GM12878 (cell line): Measurements from ENCODE around the gene CDHR4. TPM values are rescaled to one million over a fixed set of nuclear protein-coding genes. Genes with fewer than 3 reads are reported as not detected.

ENCODE experiments used
- ATAC-seq: fragments of 200-7000 bp; cut with Tn5 transposase; 3 replicates; pipeline ENCODE4 v1.9.1; 2020; ENCODE audit warnings: mild to moderate bottlenecking, moderate library complexity
- BruUV-seq: library from RNA; stranded (reverse); fragments of 400-500 nt; replicated peaks from 2 replicates; lab custom pipeline; 2021; lab: Mats Ljungman, UMichigan
- CTCF ChIA-PET: fragments of 300-600 bp; sonication (Branson Sonifier 250); formaldehyde crosslinking; extraction: SDS; loops from one replicate; lab custom pipeline; 2021; ENCODE audit warnings: inconsistent platforms; lab: Yijun Ruan, JAX
- POLR2A ChIA-PET: fragments of 350-600 bp; formaldehyde crosslinking; extraction: SDS; loops from one replicate; lab custom pipeline; 2021; ENCODE audit warnings: inconsistent platforms; lab: Charles Lee
- RAD21 ChIA-PET: fragments of 300-600 bp; sonication (Branson Sonifier 250); formaldehyde crosslinking; loops from one replicate; lab custom pipeline; 2023; ENCODE audit warnings: antibody characterized with exemption; ENCODE audit not compliant: unreplicated experiment; lab: Charles Lee
- SMC1A ChIA-PET: fragments of 300-600 bp; sonication (Branson Sonifier 250); formaldehyde crosslinking; loops from one replicate; lab custom pipeline; 2023; ENCODE audit not compliant: unreplicated experiment, uncharacterized antibody; lab: Charles Lee
- DNase-seq: peaks from one replicate; pipeline ENCODE4 v3.0.0-alpha.2; 2011; ENCODE audit warnings: low read depth, low spot score
- FAIRE-seq: peaks from 3 replicates; lab custom pipeline; 2011; peaks lifted over from hg19 to GRCh38; lab: Jason Lieb, UNC
- H2AFZ ChIP-seq: 2 replicates; pipeline ENCODE4 v1.6.0; 2011; ENCODE audit warnings: low read depth, low read length, control low read depth; ENCODE audit not compliant: control insufficient read depth
- H3K27ac ChIP-seq: 2 replicates; pipeline ENCODE4 v1.5.1; 2011; ENCODE audit warnings: control low read depth; ENCODE audit not compliant: control insufficient read depth, insufficient read depth
- H3K27me3 ChIP-seq, 2 experiments: replicated peaks in 1 of 2; 2 replicates each; pipeline versions ENCODE4 v1.6.0 to v1.6.1; 2011; ENCODE audit warnings: low read length in 1 of 2; ENCODE audit not compliant: control insufficient read depth in 2 of 2, insufficient read depth in 2 of 2
- H3K36me3 ChIP-seq, 2 experiments: 2 replicates each; pipeline ENCODE4 v1.5.1; 2011; ENCODE audit warnings: low read length in 1 of 2; ENCODE audit not compliant: control insufficient read depth in 2 of 2, insufficient read depth in 2 of 2
- H3K4me1 ChIP-seq: 2 replicates; pipeline ENCODE4 v1.6.1; 2011; ENCODE audit warnings: mild to moderate bottlenecking, low read length, moderate library complexity, mixed read lengths; ENCODE audit not compliant: control insufficient read depth, insufficient read depth
- H3K4me2 ChIP-seq: 2 replicates; pipeline ENCODE4 v1.6.0; 2011; ENCODE audit warnings: control low read depth; ENCODE audit not compliant: control insufficient read depth, insufficient read depth
- H3K4me3 ChIP-seq: fragments of 200-600 bp; sonication (generic); 2 replicates; pipeline ENCODE4 v1.5.1; 2016
- H3K79me2 ChIP-seq: 2 replicates; pipeline ENCODE4 v1.6.0; 2011; ENCODE audit warnings: low read length; ENCODE audit not compliant: control insufficient read depth, insufficient read depth
- H3K9ac ChIP-seq: 2 replicates; pipeline ENCODE4 v1.8.0; 2011; ENCODE audit warnings: low read length, control low read depth, mixed read lengths; ENCODE audit not compliant: control insufficient read depth, insufficient read depth
- H3K9me3 ChIP-seq: replicated peaks from 3 replicates; pipeline ENCODE4 v1.5.1; 2011; ENCODE audit warnings: mild to moderate bottlenecking, low read length; ENCODE audit not compliant: control insufficient read depth, insufficient read depth
- H4K20me1 ChIP-seq: 2 replicates; pipeline ENCODE4 v1.6.0; 2011; ENCODE audit not compliant: control insufficient read depth, insufficient read depth
- CTCF ChIP-seq, 3 experiments: IDR thresholded peaks in 2 of 3; conservative IDR thresholded peaks in 1 of 3; 2 replicates each; pipeline ENCODE4 v1.5.1; 2011; ENCODE audit warnings: low read depth in 3 of 3, low read length in 3 of 3, mild to moderate bottlenecking in 3 of 3, control low read depth in 2 of 3, moderate library complexity in 2 of 3, inconsistent platforms in 1 of 3, mixed read lengths in 1 of 3; ENCODE audit not compliant: control insufficient read depth in 2 of 3, insufficient read depth in 1 of 3; ENCODE audit errors: extremely low read depth in 1 of 3
- EGR1 ChIP-seq, 2 experiments: IDR thresholded peaks; 1 replicate in 1 of 2; 2 replicates in 1 of 2; pipeline ENCODE4 v1.6.1; 2011 to 2012; ENCODE audit warnings: low read depth in 2 of 2, low read length in 2 of 2, borderline replicate concordance in 1 of 2, mild to moderate bottlenecking in 1 of 2, moderate library complexity in 1 of 2
- FOXM1 ChIP-seq: IDR thresholded peaks from 2 replicates; pipeline ENCODE4 v1.6.1; 2012; ENCODE audit warnings: low read depth, mild to moderate bottlenecking, inconsistent platforms, low read length, moderate library complexity
- KAT2A ChIP-seq: conservative IDR thresholded peaks from 2 replicates; pipeline ENCODE4 v1.6.1; 2011; ENCODE audit warnings: low read depth, low read length; ENCODE audit not compliant: control insufficient read depth
- MEF2B ChIP-seq: fragments of 450-650 bp; IDR thresholded peaks from 2 replicates; pipeline ENCODE4 v1.6.1; 2018; ENCODE audit warnings: mild to moderate bottlenecking, moderate library complexity; ENCODE audit not compliant: partially characterized antibody, poor library complexity, severe bottlenecking
- NR2C1 ChIP-seq: fragments of 450-650 bp; IDR thresholded peaks from 2 replicates; pipeline ENCODE4 v1.6.1; 2017; ENCODE audit warnings: antibody characterized with exemption, mild to moderate bottlenecking, moderate library complexity
- NR2F1 ChIP-seq: fragments of 450-650 bp; conservative IDR thresholded peaks from 2 replicates; pipeline ENCODE4 v1.6.1; 2017; ENCODE audit warnings: mild to moderate bottlenecking
- PAX8 ChIP-seq: fragments of 450-650 bp; IDR thresholded peaks from 2 replicates; pipeline ENCODE4 v1.6.1; 2017; ENCODE audit warnings: mild to moderate bottlenecking, moderate library complexity
- PKNOX1 ChIP-seq: fragments of 450-650 bp; IDR thresholded peaks from 2 replicates; pipeline ENCODE4 v1.6.1; 2016; ENCODE audit warnings: mild to moderate bottlenecking
- ZNF207 ChIP-seq: fragments of 450-650 bp; IDR thresholded peaks from 2 replicates; pipeline ENCODE4 v1.6.1; 2014; ENCODE audit warnings: antibody characterized with exemption, mild to moderate bottlenecking, borderline replicate concordance
- ZZZ3 ChIP-seq: IDR thresholded peaks from 2 replicates; pipeline ENCODE4 v1.6.1; 2011; ENCODE audit warnings: low read depth; ENCODE audit not compliant: control insufficient read depth, insufficient read length
- WGBS: methylation state at CpG from one replicate; pipeline ENCODE4 v1.1.6; 2016; ENCODE audit warnings: low lambda C conversion rate; ENCODE audit not compliant: insufficient replicate concordance, insufficient coverage; ENCODE audit errors: missing lambda C conversion rate; 5-methylcytosine and 5-hydroxymethylcytosine counted together
- in situ Hi-C: fragments of 300-500 bp; cut with MboI; formaldehyde crosslinking; loops from 9 replicates; pipeline ENCODE4 v1.14.3; 2018; ENCODE audit warnings: mixed read lengths
- intact Hi-C: fragments of 100-400 bp; cut with micrococcal nuclease; formaldehyde crosslinking; loops from one replicate; pipeline ENCODE4 v1.14.2; 2022; ENCODE audit not compliant: unreplicated experiment
- polyA plus RNA-seq, 11 experiments: library from polyadenylated mRNA; depleted of rRNA in 4 of 11; unstranded in 6 of 11; stranded (reverse) in 5 of 11; fragments of >200 nt; fragmentation: Nextera tagmentation in 4 of 11; fragmentation: Illumina TruSeq in 1 of 11; extraction: Ambion mirVana in 4 of 11; extraction: Trizol in 1 of 11; gene quantifications; 1 replicate in 1 of 11; 2 replicates in 10 of 11; pipeline versions ENCODE4 v1.2.1 to v1.2.3, GENCODE V29; 2011 to 2016; ENCODE audit warnings: inconsistent platforms in 2 of 11, missing spikeins in 2 of 11, low read depth in 1 of 11
- total RNA-seq, 4 experiments: library from RNA; depleted of rRNA in 3 of 4; stranded (reverse); fragments of >200 nt in 3 of 4; fragmentation: Illumina TruSeq in 1 of 4; extraction: Trizol in 1 of 4; gene quantifications; 2 replicates each; pipeline versions ENCODE4 v1.2.1 to v1.2.3, GENCODE V29; 2013 to 2021
- TF ChIP-seq, protein P1 (sequence below): fragments of 450-650 bp; conservative IDR thresholded peaks from 2 replicates; pipeline ENCODE4 v1.6.1; 2017; ENCODE audit warnings: mild to moderate bottlenecking, moderate library complexity
- TF ChIP-seq, protein P2 (sequence below): fragments of 450-650 bp; IDR thresholded peaks from 2 replicates; pipeline ENCODE4 v1.6.1; 2017; ENCODE audit warnings: antibody characterized with exemption, mild to moderate bottlenecking, moderate library complexity

The CDHR4 gene
- total and polyA plus RNA-seq, 10 of the 15 experiments (the other 5 are each of a cell fraction or from before 2014, with no cell fraction given): not detected

GRCh38 chr3:49844464-49845183, 45.0 kb upstream of the CDHR4 start:
- no peaks in the 10 kb centered on the region for H3K27me3 ChIP-seq
- 82% methylated on average over 5 of the region's 5 CpGs for WGBS
- H3K27ac ChIP-seq: no peak overlapping the region
- H3K36me3 ChIP-seq: peaks cover 13 to 15% of the 10 kb centered on the region in 2 experiments; a peak in 3 of 4 replicates
- POLR2A ChIA-PET: interaction anchor here (0.6 kb wide), 1 partner anchor 110 kb away, joined by 6 read pairs; no protein-coding TSS in a partner anchor
- H3K4me2 ChIP-seq: no peak overlapping the region
- intact Hi-C loops: no loop called here
- no peak for FAIRE-seq
- H3K9me3 ChIP-seq: no peaks in the 10 kb centered on the region
- H3K9ac ChIP-seq: no peak overlapping the region
- in situ Hi-C loops: no loop called here
- BruUV-seq: no TSS peak
- no peak for DNase-seq
- RAD21 ChIA-PET: interaction anchor here (1.1 to 1.9 kb wide), 2 partner anchors 13 to 42 kb away, joined by 3 to 6 read pairs; partner anchors contain the start of gene INKA1
- ATAC-seq: no peak
- no peaks in the 10 kb centered on the region for H3K79me2 ChIP-seq
- H4K20me1 ChIP-seq: no peaks in the 10 kb centered on the region
- CTCF ChIA-PET: interaction anchor here (0.7 to 2.8 kb wide), 6 partner anchors 11 to 1311 kb away, joined by 3 to 23 read pairs (median 3); partner anchors contain the start of gene INKA1
- no peak overlapping the region for H2AFZ ChIP-seq
- SMC1A ChIA-PET: interaction anchor here (0.6 to 1.3 kb wide), 5 partner anchors 13 to 42 kb away, joined by 3 to 6 read pairs (median 3); no protein-coding TSS in a partner anchor
- no peak overlapping the region for H3K4me3 ChIP-seq
- no peaks in the 10 kb centered on the region for H3K4me1 ChIP-seq
- TF ChIP-seq ZNF207 (no peak), ZZZ3 (no peak), PKNOX1 (no peak), CTCF (IDR thresholded peaks at IDR 0.05 in 2 of 3, conservative IDR thresholded peaks at IDR 0.05 in 1 of 3; ENCODE audit: control insufficient read depth in 2 of 3, extremely low read depth in 1 of 3, insufficient read depth in 1 of 3, low read depth in 3 of 3, low read length in 3 of 3) (no peak), KAT2A (no peak), PAX8 (no peak), NR2F1 (no peak), NR2C1 (no peak), EGR1 (IDR thresholded peaks at IDR 0.05; ENCODE audit: borderline replicate concordance in 1 of 2, low read depth in 2 of 2, low read length in 2 of 2) (no peak), MEF2B (no peak), FOXM1 (no peak)
- TF ChIP-seq, protein P1, sequence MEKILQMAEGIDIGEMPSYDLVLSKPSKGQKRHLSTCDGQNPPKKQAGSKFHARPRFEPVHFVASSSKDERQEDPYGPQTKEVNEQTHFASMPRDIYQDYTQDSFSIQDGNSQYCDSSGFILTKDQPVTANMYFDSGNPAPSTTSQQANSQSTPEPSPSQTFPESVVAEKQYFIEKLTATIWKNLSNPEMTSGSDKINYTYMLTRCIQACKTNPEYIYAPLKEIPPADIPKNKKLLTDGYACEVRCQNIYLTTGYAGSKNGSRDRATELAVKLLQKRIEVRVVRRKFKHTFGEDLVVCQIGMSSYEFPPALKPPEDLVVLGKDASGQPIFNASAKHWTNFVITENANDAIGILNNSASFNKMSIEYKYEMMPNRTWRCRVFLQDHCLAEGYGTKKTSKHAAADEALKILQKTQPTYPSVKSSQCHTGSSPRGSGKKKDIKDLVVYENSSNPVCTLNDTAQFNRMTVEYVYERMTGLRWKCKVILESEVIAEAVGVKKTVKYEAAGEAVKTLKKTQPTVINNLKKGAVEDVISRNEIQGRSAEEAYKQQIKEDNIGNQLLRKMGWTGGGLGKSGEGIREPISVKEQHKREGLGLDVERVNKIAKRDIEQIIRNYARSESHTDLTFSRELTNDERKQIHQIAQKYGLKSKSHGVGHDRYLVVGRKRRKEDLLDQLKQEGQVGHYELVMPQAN: no peak
- TF ChIP-seq, protein P2, sequence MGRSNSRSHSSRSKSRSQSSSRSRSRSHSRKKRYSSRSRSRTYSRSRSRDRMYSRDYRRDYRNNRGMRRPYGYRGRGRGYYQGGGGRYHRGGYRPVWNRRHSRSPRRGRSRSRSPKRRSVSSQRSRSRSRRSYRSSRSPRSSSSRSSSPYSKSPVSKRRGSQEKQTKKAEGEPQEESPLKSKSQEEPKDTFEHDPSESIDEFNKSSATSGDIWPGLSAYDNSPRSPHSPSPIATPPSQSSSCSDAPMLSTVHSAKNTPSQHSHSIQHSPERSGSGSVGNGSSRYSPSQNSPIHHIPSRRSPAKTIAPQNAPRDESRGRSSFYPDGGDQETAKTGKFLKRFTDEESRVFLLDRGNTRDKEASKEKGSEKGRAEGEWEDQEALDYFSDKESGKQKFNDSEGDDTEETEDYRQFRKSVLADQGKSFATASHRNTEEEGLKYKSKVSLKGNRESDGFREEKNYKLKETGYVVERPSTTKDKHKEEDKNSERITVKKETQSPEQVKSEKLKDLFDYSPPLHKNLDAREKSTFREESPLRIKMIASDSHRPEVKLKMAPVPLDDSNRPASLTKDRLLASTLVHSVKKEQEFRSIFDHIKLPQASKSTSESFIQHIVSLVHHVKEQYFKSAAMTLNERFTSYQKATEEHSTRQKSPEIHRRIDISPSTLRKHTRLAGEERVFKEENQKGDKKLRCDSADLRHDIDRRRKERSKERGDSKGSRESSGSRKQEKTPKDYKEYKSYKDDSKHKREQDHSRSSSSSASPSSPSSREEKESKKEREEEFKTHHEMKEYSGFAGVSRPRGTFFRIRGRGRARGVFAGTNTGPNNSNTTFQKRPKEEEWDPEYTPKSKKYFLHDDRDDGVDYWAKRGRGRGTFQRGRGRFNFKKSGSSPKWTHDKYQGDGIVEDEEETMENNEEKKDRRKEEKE: no peak
